NAMALWA (cell line): ENCODE measurements around the gene CHCHD6.

Experiments
- DNase-seq: peaks from one replicate; pipeline ENCODE4 v3.0.0-alpha.2; 2015; ENCODE audit warnings: low spot score

Gene CHCHD6

GRCh38 chr3:127009531-127009930, 305.5 kb downstream of the CHCHD6 start:
- no peak for DNase-seq
